Loucy (cell line): ENCODE data around the gene LDB3.

Experiments
- H2AFZ ChIP-seq: fragments of 200-600 bp; sonication (generic); 2 replicates; pipeline ENCODE4 v1.6.0; 2016; ENCODE audit warnings: antibody characterized with exemption, mild to moderate bottlenecking, low read length, moderate library complexity
- H3F3A ChIP-seq: fragments of 200-600 bp; 2 replicates; pipeline ENCODE4 v1.6.0; 2016; ENCODE audit warnings: antibody characterized with exemption, low read depth, mild to moderate bottlenecking
- H3K27me3 ChIP-seq: fragments of 200-600 bp; sonication (generic); 2 replicates; pipeline ENCODE4 v1.6.1; 2014; ENCODE audit warnings: low read length, mild to moderate bottlenecking; ENCODE audit not compliant: insufficient read depth, poor library complexity, severe bottlenecking
- H3K36me3 ChIP-seq: fragments of 200-600 bp; sonication (generic); 2 replicates; pipeline ENCODE4 v1.6.1; 2016; ENCODE audit warnings: low read length; ENCODE audit not compliant: insufficient read depth
- H3K4me1 ChIP-seq: fragments of 200-600 bp; sonication (generic); 2 replicates; pipeline ENCODE4 v1.5.1; 2014; ENCODE audit warnings: low read length, mild to moderate bottlenecking; ENCODE audit not compliant: insufficient read depth, poor library complexity, severe bottlenecking
- H3K4me2 ChIP-seq: fragments of 200-600 bp; sonication (generic); 2 replicates; pipeline ENCODE4 v1.6.0; 2014; ENCODE audit warnings: antibody characterized with exemption, low read length, low read depth, mild to moderate bottlenecking; ENCODE audit not compliant: poor library complexity, severe bottlenecking
- H3K4me3 ChIP-seq: fragments of 200-600 bp; sonication (generic); 2 replicates; pipeline ENCODE4 v1.5.1; 2014; ENCODE audit warnings: low read length, mild to moderate bottlenecking, mixed read lengths; ENCODE audit not compliant: poor library complexity, severe bottlenecking
- H3K79me2 ChIP-seq: fragments of 200-600 bp; sonication (generic); 2 replicates; pipeline ENCODE4 v1.6.1; 2014; ENCODE audit warnings: low read length; ENCODE audit not compliant: insufficient read depth
- H3K9ac ChIP-seq: fragments of 200-600 bp; sonication (generic); 2 replicates; pipeline ENCODE4 v1.6.0; 2014; ENCODE audit warnings: mild to moderate bottlenecking, low read depth, low read length, moderate library complexity; ENCODE audit not compliant: poor library complexity, severe bottlenecking
- H3K9me2 ChIP-seq: fragments of 200-600 bp; sonication (generic); replicated peaks from 2 replicates; pipeline ENCODE4 v1.6.1; 2016; ENCODE audit warnings: low read depth, low read length, mixed read lengths
- H3K9me3 ChIP-seq: fragments of 200-600 bp; sonication (generic); 2 replicates; pipeline ENCODE4 v1.6.1; 2014; ENCODE audit warnings: mild to moderate bottlenecking, antibody characterized with exemption, low read length, low read depth; ENCODE audit not compliant: insufficient read depth
- H4K20me1 ChIP-seq: fragments of 200-600 bp; sonication (generic); 2 replicates; pipeline ENCODE4 v1.6.0; 2014; ENCODE audit warnings: antibody characterized with exemption, low read length, mild to moderate bottlenecking; ENCODE audit not compliant: insufficient read depth, poor library complexity, severe bottlenecking
- EZH2phosphoT487 ChIP-seq: fragments of 200-600 bp; IDR thresholded peaks from 2 replicates; pipeline ENCODE4 v1.6.1; 2018; ENCODE audit warnings: antibody characterized with exemption, mild to moderate bottlenecking, moderate library complexity, borderline replicate concordance
- TF ChIP-seq, protein P1 (sequence below): fragments of 200-600 bp; sonication (generic); conservative IDR thresholded peaks from 2 replicates; pipeline ENCODE4 v1.5.1; 2014; ENCODE audit warnings: mild to moderate bottlenecking, antibody characterized with exemption, low read length

Gene LDB3

DNA sequence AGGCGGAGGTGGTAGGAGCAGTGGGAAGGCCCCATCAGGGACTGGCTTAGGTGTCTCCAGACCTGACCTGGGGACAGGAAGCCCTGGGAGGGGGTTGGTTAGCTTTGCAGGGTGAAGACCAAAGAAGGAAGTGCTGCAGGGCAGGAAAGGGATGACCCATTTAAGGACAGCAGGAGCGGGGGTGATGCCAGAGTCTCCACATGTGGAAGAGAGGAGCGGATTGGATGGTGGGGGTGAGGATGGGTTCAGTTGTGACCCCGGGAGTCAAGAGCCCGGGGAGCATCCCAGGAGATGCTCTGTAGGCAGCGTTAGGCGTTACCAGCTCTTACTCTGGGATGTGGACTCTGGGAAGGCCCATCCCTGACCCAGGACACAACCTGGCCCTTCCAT, 3.1 kb upstream of the LDB3 start:
- no peak overlapping the region for H3K4me2 ChIP-seq
- H3K27me3 ChIP-seq: no peaks in the 10 kb centered on the region
- H3K9me3 ChIP-seq: no peaks in the 10 kb centered on the region
- no peaks in the 10 kb centered on the region for H3K79me2 ChIP-seq
- no peaks in the 10 kb centered on the region for H3K4me1 ChIP-seq
- H3K9ac ChIP-seq: no peak overlapping the region
- H3K9me2 ChIP-seq: no peaks in the 10 kb centered on the region
- TF ChIP-seq, protein P1, sequence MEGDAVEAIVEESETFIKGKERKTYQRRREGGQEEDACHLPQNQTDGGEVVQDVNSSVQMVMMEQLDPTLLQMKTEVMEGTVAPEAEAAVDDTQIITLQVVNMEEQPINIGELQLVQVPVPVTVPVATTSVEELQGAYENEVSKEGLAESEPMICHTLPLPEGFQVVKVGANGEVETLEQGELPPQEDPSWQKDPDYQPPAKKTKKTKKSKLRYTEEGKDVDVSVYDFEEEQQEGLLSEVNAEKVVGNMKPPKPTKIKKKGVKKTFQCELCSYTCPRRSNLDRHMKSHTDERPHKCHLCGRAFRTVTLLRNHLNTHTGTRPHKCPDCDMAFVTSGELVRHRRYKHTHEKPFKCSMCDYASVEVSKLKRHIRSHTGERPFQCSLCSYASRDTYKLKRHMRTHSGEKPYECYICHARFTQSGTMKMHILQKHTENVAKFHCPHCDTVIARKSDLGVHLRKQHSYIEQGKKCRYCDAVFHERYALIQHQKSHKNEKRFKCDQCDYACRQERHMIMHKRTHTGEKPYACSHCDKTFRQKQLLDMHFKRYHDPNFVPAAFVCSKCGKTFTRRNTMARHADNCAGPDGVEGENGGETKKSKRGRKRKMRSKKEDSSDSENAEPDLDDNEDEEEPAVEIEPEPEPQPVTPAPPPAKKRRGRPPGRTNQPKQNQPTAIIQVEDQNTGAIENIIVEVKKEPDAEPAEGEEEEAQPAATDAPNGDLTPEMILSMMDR: no peak
- TF ChIP-seq EZH2phosphoT487: no peak
- no peak overlapping the region for H3K4me3 ChIP-seq
- no peak overlapping the region for H2AFZ ChIP-seq
- no peaks in the 10 kb centered on the region for H3K36me3 ChIP-seq
- H3F3A ChIP-seq: no peaks in the 10 kb centered on the region
- no peaks in the 10 kb centered on the region for H4K20me1 ChIP-seq

DNA sequence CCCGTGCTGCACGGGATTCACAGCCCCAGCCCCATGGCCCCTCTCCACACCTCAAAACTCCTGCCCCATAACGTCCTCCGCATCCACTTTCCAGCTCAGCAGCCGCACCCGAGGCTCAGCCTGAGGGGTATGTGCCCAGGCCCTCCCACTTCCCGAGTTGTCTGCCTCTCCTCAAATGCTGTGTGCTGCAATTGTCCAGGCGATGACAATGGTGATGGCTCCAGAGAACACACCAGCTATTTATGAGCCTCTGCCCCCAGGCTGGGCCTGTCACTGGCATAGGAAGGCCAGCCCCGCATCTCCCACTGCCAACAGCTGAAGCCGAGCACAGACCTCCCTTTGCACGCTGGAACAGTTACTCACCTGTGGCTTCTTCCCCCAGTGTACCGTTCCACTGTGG, 2.4 kb upstream of the LDB3 start:
- H3K4me3 ChIP-seq: no peak overlapping the region
- H3K9ac ChIP-seq: no peak overlapping the region
- H3K4me1 ChIP-seq: no peaks in the 10 kb centered on the region
- no peak overlapping the region for H2AFZ ChIP-seq
- H3K4me2 ChIP-seq: no peak overlapping the region
- no peaks in the 10 kb centered on the region for H3K79me2 ChIP-seq
- no peaks in the 10 kb centered on the region for H3K27me3 ChIP-seq
- no peaks in the 10 kb centered on the region for H3K36me3 ChIP-seq
- no peaks in the 10 kb centered on the region for H3K9me3 ChIP-seq
- no peaks in the 10 kb centered on the region for H3F3A ChIP-seq
- TF ChIP-seq EZH2phosphoT487: no peak
- TF ChIP-seq, protein P1: no peak
- H4K20me1 ChIP-seq: no peaks in the 10 kb centered on the region
- H3K9me2 ChIP-seq: no peaks in the 10 kb centered on the region

DNA sequence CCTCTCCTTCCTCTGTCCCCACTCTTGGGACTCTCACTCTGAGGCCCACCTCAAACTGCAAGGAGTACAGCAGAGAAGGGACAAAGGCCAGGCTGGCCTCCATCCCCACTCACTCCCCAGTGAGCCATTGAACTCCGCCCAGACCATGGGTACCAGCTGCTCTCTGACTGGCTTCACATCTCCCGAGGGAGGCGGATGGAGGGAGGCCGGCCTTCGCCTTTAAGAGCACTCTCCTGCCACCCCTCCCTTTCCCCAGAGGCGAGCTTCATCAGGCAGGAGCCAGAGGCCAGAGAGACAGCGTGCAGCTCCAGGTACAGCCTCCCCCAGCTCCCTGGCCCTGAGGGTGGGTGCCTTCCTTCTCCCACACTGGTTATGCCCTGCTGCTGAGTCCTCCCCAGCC, 1.8 kb upstream of the LDB3 start:
- no peak overlapping the region for H2AFZ ChIP-seq
- H3K9ac ChIP-seq: no peak overlapping the region
- no peaks in the 10 kb centered on the region for H3K9me3 ChIP-seq
- H3K9me2 ChIP-seq: no peaks in the 10 kb centered on the region
- TF ChIP-seq EZH2phosphoT487: no peak
- TF ChIP-seq, protein P1: no peak
- H3K4me1 ChIP-seq: no peaks in the 10 kb centered on the region
- H3K36me3 ChIP-seq: no peaks in the 10 kb centered on the region
- no peaks in the 10 kb centered on the region for H3K27me3 ChIP-seq
- no peaks in the 10 kb centered on the region for H4K20me1 ChIP-seq
- H3K79me2 ChIP-seq: no peaks in the 10 kb centered on the region
- no peak overlapping the region for H3K4me3 ChIP-seq
- H3F3A ChIP-seq: no peaks in the 10 kb centered on the region
- H3K4me2 ChIP-seq: no peak overlapping the region
